Hematopoietic multipotent progenitor cell treated with erythropoietin and hydrocortisone succinate and interleukin-3 and kit ligand, for 4 days (in vitro differentiated cells): ENCODE results near the gene TLCD5.

Source experiments
- DNase-seq: peaks from one replicate; pipeline ENCODE4 v3.0.0-alpha.2; 2015

The TLCD5 gene

DNA sequence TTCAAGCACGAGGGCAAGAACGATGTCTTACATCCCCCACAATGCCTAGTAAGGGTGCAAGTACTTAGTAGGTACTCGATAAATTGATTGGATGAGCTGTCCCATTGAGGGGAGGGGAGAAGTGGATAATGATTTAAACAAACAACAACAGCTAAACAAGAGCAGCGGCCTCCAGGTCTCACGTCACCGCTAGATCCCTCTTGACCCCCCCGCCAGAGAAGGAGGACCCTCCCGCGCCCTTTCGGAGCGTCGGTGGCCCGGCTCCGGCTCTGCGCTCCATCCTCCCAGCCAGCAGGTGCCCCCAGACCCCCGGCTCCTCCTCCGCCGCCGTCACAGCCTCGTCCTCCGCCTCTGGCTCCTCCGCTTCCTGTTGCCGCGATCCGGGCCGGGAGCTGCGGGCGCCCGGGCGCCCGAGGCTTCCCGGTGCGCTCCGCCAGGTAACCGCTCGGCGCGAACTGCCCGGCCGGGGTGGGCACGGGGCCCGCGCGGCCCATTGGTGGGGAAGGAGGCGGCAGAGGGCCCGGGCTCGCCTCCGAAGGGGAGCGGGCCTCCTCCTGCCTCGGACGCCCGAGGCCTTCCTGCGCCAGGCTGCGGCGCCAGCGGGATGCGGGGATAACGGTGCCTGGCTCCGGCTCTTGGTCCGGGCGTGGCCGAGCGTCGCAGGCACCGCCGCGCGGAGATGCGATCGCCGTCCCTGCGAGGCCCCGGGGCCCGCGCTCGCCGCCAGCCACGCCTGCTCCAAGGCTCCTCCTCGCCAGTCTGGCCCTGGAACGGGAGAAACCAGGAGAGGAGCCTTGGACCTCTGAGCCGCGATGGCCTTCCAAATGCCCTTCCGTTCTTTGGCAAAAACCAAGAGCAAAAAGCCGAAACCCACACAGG lies at the start of gene TLCD5:
TSS of gene TLCD5 (plus strand) at position 368 of the 879 bp plus-strand sequence. CDS start 2,143 bp downstream, outside the sequence.
- DNase-seq: peak; percentile 70

DNA sequence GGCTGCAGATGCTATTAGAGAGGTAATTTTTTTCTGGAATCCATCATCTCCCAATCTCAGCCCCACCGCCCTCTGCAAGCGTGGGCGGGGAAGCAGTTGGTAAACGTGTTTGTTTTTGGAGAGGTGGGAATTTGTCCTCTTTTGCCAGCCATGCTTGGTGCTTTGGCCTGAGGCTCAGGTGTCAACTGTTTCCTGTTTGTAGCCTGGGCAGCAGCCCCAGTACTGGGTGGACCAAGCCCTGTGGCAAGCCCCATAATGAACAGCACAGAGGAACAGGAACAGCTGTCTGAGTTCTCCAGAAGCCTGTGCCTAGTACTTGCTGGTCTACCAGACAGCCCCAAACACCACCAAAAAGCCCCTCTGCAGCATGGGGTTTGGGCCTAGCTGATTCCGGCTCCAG lies 45.6 kb upstream of the TLCD5 start:
- DNase-seq: no peak

- DNase-seq: no peak
These were observed 44.5 kb upstream of the TLCD5 start for GRCh38 chr11:120280600-120281051.

DNA sequence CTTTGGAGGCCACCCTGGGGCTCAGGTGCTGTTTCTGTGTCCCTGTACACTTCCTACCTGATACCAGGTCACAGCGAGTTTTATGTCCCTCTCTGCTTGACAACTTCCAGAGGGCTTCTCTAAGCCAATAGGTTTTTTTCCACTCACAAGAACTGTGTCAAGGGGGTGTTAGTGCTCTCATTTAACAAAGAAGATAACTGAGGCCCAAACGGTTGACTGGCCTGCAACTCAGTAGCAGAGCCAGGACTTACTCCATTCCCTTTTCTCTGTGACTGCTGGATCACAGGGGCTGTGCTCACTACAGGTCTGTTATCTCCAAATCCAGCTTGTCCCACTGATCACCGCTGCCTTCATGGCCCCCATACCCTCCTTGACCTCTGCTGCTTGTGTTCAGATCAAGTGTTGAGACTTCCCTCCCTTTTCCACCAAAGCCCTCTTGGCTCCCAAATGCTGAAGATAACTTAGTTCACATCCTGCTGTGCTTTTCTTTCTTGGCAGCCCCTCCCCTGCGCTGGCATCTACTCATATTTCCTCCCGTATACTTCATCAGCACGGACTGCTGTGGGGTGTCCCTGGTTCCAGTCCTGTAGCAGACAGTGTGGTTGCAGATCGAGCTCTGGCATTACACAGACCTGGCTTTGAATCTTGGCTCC lies 43.8 kb upstream of the TLCD5 start:
- peak; percentile 20 for DNase-seq

- no peak for DNase-seq
These were observed 42.0 kb upstream of the TLCD5 start for GRCh38 chr11:120283124-120283523.

- no peak for DNase-seq
These were observed 40.8 kb upstream of the TLCD5 start for GRCh38 chr11:120284272-120284671.

DNA sequence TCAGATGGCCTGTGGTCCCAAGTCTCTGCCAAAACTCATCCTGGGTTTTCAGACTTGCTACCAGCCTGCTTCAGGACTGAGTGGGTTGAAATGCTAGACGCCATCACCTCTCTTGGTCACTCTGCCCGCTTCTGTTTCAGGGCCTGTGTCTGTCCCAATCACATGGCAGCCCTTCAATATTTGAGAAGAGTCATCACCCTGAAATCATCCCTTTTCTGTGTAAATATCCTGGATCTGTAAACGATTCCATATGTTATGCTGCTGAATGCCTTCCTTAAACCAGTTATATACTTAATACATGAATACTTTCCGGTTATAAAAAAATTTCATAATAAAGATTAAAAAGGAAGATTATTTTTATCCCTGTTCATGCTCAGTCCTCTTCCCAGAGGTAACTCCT lies 39.8 kb upstream of the TLCD5 start:
- DNase-seq: no peak

DNA sequence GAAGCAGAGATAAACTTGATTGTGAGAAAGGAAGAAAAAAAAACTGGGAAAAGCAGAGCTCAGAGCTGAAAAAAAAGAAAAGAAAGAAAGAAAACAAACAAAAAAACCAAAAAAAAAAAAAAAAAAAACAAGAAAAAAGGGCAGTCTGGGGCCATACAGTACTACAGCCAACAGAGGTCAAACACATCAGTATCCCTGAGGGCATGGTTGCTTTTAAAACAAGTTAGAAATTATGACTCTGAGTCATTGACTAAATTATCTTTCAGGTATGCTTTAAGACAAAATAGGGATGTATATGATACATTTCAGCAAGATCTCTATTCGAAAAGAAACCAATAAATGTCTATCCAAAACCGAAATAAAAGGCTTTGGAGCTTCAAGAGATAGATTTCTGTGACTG lies 37.1 kb upstream of the TLCD5 start:
- no peak for DNase-seq

DNA sequence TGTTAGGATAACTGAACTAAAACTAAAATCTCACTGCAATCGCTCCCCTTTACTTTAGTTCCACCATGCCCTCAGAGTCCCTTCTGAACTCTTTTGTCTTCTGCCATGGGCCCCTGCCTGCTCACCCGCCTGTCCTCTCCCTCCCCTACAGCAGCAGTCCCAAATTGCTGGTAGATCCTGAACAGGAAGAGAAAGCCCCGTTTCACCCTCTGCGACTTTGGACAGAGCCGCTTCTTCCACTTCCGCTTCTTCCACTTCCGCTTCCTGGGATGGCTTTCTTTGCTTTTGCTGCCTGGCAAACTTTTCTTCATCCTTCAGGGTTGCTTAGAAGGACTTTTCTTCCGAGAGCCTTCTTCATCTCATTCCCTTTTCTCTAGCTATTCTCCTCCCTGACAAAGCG lies 35.7 kb upstream of the TLCD5 start:
- no peak for DNase-seq

GRCh38 chr11:120290956-120291355 lies 34.1 kb upstream of the TLCD5 start:
- DNase-seq: no peak

DNA sequence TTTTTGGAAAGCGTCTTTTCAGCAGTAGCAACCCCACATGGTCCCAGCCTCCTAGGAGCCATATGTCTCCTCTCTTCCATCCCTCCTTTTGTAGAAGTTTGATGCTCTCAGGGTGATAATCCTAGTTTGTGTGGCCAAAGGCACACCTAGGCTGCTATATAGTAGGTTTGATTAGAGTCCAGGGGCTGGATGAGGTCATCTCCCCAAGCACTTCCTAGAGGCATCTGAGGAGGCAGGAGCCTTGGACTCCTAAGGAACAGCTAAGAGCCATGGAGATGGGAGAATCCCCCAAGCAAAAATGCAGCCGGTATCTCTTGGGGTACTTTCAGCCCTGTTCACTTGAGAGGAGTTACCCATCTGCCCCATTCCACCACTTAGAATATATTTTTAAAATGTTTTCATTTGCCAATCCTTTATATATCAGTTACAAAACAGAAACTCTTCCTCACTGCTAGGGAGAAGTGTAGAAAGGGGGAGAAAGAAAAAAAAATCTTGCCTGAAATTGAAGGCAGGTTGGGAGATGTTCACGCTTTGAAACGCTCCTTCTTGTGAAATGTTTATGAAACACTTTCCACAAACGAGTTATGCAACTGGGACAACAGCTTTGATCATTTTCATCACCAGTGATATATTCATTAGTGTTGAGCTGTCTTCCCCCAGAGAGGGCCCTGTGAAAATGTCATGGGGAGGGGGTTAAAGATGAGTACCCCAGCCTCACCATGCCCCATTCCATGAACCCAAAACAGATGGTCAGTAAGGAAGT lies 31.9 kb upstream of the TLCD5 start:
- peak; percentile 11 for DNase-seq

GRCh38 chr11:120294096-120294495 lies 31.0 kb upstream of the TLCD5 start:
- no peak for DNase-seq

- no peak for DNase-seq
These were observed 30.0 kb upstream of the TLCD5 start for GRCh38 chr11:120295099-120295498.

GRCh38 chr11:120296554-120296953 lies 28.5 kb upstream of the TLCD5 start:
- DNase-seq: no peak

DNA sequence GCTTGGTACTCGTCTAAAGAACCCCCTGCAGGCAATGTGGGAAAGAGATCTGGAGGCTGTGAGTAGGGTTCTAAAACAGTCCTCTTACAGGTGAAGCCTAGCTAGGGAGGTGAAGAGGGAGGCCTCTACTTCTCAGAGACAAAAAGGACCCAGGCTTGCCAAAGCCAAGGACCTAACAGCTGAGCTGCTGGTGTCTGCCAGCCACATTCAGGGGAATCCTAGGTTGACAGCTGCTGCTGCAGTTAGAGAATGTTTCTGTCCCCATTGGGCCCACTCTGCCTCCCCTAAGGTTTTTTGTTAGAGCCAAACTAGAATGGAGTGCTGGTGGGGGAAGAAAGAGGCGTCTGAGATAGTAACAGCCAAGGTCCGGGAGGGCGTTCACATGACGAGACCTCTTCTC lies 26.6 kb upstream of the TLCD5 start:
- DNase-seq: no peak

DNA sequence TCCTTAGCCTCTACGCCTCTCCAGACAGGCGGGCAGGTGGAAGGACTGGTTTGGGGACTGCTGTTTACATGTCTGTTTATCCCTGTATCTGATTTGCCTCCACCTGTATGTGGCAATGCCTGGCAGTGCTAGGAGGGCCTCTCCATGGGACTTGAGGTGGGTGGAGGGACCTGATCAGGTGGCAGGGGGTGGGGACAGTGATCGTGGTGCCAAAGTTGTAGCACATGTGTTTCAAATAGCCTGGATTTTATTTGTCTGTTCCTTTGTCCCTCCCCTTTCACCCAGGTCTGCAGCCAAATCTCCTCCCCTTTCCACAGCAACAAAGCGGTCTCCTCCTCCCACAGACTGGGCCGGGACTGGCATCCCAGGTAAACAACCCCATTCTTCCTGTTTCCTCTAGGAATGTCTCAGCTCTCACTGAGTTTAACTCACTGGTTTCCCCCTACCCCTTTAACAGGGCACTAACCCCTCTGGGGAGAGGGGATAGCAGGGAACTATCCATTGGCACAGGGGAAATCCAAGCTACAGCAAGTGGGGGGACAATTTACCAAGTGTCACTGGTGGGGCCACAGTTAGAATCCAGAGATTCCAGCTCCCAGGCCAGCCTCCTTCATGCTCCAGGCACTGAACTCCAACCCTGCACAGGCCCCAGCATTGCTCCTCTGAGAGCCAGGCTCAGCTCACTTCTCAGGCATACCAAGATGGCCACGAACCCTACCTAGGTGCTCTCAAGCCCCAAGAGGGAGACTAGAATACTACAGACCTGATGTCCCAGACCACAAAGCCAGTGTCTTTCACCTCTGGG lies 22.9 kb upstream of the TLCD5 start:
- no peak for DNase-seq

GRCh38 chr11:120303004-120303637 lies 22.0 kb upstream of the TLCD5 start:
- DNase-seq: peak; percentile 88

GRCh38 chr11:120304526-120304925 lies 20.6 kb upstream of the TLCD5 start:
- no peak for DNase-seq

GRCh38 chr11:120305286-120305685 lies 19.8 kb upstream of the TLCD5 start:
- no peak for DNase-seq

GRCh38 chr11:120306519-120307242 lies 18.4 kb upstream of the TLCD5 start:
- peak; percentile 18 for DNase-seq

DNA sequence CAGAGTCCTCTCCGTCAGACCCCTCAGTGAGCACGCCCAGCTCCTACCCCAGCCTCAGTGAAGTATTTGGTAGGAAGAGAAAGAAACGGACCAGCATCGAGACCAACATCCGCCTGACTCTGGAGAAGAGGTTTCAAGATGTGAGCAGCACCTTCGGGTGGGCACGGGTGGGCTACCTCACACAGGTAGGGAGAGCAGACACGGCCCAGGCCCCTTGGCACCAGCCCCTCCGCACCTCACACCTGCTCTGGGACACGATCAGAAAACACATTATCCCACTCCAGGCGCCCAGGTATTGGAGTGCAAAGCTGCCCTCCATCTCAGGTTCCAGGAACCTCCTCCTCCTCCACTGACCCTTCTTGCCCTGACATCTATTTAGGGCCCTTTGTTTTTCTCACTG lies 17.6 kb upstream of the TLCD5 start:
- no peak for DNase-seq
